Right cardiac atrium (tissue), 5 donors: ENCODE results near the gene IGFBP2. TPM values are rescaled to one million over a fixed set of nuclear protein-coding genes. Genes with fewer than 3 reads are reported as not detected.

Source experiments
- ATAC-seq, 2 donors: fragments of 200-7000 bp; cut with Tn5 transposase; one replicate each; pipeline versions ENCODE4 v1.8.0 to v1.9.1; 2020; ENCODE audit warnings: moderate library complexity in 2 of 2, mild to moderate bottlenecking in 1 of 2
- DNase-seq, 3 donors: peaks; one replicate each; pipeline ENCODE4 v3.0.0-alpha.2; 2020
- H3K27ac ChIP-seq: one replicate; pipeline ENCODE4 v1.5.1; 2013; ENCODE audit warnings: mild to moderate bottlenecking, low read length, control low read depth, moderate library complexity
- H3K27me3 ChIP-seq: one replicate; pipeline ENCODE4 v1.6.1; 2013; ENCODE audit not compliant: control insufficient read depth, insufficient read depth
- H3K4me1 ChIP-seq: one replicate; pipeline ENCODE4 v1.6.1; 2013; ENCODE audit warnings: low read length; ENCODE audit not compliant: control insufficient read depth, insufficient read depth
- H3K4me3 ChIP-seq: one replicate; pipeline ENCODE4 v1.5.1; 2013; ENCODE audit warnings: low read length, control low read depth
- H3K9me3 ChIP-seq: one replicate; pipeline ENCODE4 v1.6.1; 2013; ENCODE audit warnings: low read length; ENCODE audit not compliant: control insufficient read depth
- WGBS: extraction: QIAGEN DNeasy Blood & Tissue Kit; methylation state at CpG from one replicate; pipeline ENCODE4 v1.1.7; 2013; 5-methylcytosine and 5-hydroxymethylcytosine counted together
- intact Hi-C, 4 donors: fragments of 100-400 bp; cut with DNase I; formaldehyde crosslinking; loops; one replicate each; pipeline versions ENCODE4 v1.11.0 to v1.14.0; 2022 to 2023
- polyA plus RNA-seq: library from polyadenylated mRNA; stranded (reverse); fragments of 200-250 nt; gene quantifications from one replicate; pipeline ENCODE4 v1.2.3, GENCODE V29; 2013
- total RNA-seq, 4 donors: library from RNA; stranded (reverse); fragmentation: NEBNext Ultra II Directional; extraction: Animal tissue kit (Norgen Biotek cat#: 25700); gene quantifications; one replicate each; pipeline ENCODE4 v1.2.1, GENCODE V29; 2021
- donor health status: healthy with polysubstance abuse.
- donor health status: DM: no; HTN: yes; CAD: no.
- donor health status: DM: no; HTN: no; CAD: no.
- donor health status: DM: no; HTN: yes; CAD: no; lungs with severe emphysema.
- donor health status: DM: yes; HTN: yes; CAD: no.

The IGFBP2 gene
- total and polyA plus RNA-seq, 5 donors: 62.6 to 168 (median 105) TPM

DNA sequence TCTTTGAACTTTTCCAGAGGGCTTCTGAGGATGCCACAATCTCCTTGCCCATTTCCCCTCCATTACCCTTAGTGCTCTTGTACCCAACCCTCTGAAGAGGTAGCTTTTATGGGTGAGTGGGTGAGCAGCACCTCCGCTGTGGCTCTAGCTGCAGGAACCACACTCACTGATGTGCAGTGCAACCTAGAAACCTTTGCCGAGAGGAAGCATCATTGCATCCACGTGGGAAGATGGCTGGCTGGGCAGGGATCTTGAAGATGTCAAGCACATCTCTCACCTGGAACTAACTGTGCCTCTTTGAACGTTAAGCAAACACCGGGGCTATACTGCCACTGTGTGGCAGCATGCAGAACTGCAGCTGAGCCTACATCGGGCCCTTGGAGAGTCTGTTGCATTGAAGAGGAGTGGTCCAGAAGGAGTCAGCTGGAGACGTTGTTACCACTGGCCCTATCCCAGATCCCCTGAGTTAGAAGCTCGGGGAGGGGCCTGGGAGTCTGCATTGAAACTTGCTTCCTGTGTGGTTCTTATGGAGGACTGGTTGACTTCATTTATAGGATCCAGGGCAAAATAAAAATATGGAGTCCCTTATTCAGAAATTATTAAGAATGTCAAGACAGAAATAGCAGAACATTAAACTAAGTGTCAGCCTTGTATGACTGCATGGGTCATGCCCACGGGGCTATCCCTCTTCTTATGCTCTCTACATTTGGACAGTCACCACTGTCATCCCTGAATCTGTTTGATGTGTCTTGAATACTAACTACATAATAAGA lies 33.4 kb downstream of the IGFBP2 start:
- Histone ChIP-seq H3K4me3 (no peak overlapping the region), H3K9me3 (no peaks in the 10 kb centered on the region), H3K27me3 (no peaks in the 10 kb centered on the region), H3K4me1 (no peaks in the 10 kb centered on the region), H3K27ac (no peak overlapping the region)
- peak in 2 of 3 donors; percentile 83 to 85 for DNase-seq
- WGBS: 16% methylated on average over 9 of the region's 9 CpGs
- peak; percentile 34 to 59 for ATAC-seq
- intact Hi-C loops: loop anchor here in 3 of 4 donors (1.0 to 10.0 kb wide), 3 partner anchors 147 to 632 kb away; no protein-coding TSS in a partner anchor

DNA sequence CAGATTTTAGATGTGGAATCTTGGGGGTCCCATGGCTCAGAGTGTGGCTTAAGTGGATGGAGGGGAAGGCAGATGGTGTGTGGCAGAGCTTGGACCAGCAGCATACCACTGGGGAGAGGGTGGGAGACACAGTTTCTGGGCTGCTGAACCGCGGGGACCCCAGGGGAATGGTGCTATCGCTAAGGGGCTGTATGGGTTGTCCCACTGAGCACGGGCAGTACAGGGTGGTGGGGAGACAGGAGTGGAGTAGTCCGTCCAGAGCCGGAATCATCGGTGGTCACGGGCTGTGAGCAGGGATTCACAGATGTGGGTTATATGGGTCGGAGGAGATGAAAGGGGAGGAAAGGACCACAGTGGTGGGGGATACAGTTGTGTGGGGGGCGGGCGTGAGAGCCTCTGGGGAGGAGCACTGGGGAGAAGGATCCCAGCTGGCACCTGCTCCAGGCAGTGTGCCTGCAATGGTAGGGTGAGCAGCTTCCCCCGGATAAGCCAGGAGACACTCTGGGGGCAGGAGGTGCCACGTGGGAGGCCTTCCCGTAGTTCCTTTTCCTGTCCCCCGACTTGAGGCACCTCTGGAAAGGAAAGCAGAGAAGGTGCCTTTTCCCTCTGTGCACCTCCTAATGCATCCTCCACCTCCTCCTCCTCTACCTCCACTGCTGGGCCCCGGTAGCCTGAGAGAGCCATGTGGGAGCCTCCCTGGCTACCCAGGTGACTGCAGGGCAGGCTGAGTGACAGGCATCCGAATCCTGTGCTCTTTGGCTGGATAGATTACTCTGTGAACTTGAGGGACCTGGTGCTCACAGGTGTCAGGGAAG lies 37.3 kb downstream of the IGFBP2 start:
- Histone ChIP-seq H3K9me3 (no peaks in the 10 kb centered on the region), H3K4me1 (no peaks in the 10 kb centered on the region), H3K4me3 (no peak overlapping the region), H3K27ac (no peak overlapping the region), H3K27me3 (no peaks in the 10 kb centered on the region)
- 59% methylated on average over 17 of the region's 17 CpGs for WGBS
- intact Hi-C loops: no loop called here
- ATAC-seq: no peak
- DNase-seq: peak in 1 of 3 donors; percentile 55

DNA sequence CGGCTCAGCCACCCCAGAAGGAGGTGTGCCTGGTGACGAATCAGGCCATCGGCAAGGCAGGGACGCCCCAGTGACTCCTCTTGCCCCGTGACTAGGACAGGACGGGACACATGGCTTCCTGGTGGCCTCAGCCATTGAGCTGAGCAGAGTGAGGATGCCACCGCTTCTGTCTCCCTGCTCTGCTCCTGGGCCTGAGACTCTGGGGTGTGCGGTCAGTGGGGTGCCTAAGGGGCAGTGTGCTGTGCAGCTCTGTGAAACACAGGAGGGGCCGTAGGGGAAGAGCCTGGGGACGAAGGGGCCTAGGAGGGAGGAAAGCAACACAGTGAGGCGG lies 37.8 kb downstream of the IGFBP2 start:
- ATAC-seq: peak; percentile 4 to 15
- Histone ChIP-seq H3K4me3 (no peak overlapping the region), H3K27me3 (no peaks in the 10 kb centered on the region), H3K27ac (no peak overlapping the region), H3K9me3 (no peaks in the 10 kb centered on the region), H3K4me1 (no peaks in the 10 kb centered on the region)
- peak in 2 of 3 donors; percentile 41 to 47 for DNase-seq
- WGBS: 84% methylated on average over 11 of the region's 11 CpGs
- intact Hi-C loops: no loop called here

DNA sequence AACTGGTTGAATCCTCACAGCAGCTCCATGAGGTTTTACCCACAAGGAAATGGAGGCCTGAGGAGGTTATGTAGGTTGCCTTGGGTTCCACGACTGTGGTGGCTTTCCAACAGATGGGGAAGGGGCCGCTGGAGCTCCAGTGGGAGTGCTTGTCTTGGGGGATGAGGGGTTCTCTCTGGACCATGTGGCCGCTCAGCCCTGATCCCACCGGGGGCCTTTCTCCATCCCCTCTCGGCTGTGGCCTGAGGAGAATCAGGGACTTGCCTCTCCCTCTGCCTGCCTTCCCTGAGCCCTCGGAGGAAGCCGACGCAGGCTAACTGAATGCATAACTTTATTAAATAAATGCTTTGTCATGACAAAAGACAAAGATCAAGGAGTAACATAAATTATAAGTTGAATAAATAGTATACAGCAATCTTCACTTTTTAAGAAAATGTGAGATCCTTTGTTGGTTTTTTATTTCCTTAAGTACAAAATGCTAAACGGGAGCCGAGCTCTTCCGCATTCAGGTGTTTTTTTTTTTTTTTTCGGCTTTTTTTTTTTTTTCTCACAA lies 38.6 kb downstream of the IGFBP2 start:
- DNase-seq: peak in 2 of 3 donors; percentile 28 to 57
- ATAC-seq: no peak
- intact Hi-C loops: no loop called here
- no peaks in the 10 kb centered on the region for H3K27me3 ChIP-seq
- H3K27ac ChIP-seq: no peak overlapping the region
- H3K4me3 ChIP-seq: no peak overlapping the region
- H3K4me1 ChIP-seq: no peaks in the 10 kb centered on the region
- H3K9me3 ChIP-seq: no peaks in the 10 kb centered on the region
- WGBS: 81% methylated on average over 12 of the region's 12 CpGs

DNA sequence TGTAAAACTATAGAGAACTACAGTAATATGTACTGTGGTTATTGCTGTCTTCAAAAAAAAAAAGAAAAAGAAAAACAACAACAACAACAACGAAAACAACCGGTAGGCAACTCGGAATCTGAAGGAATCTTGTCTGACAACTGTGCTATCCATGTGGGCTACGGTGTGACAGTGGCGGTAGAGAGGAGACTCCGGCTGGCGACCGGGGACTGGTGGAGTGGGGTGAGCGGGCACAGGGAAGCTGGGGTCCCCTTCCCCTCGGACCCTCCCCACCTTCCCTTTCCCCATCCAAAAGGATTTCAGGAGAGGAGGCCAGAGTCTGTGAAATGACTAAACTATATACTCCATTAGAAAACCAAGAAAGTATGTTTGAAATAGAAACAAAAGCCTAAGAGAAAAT lies 39.2 kb downstream of the IGFBP2 start:
- H3K27me3 ChIP-seq: no peaks in the 10 kb centered on the region
- no peaks in the 10 kb centered on the region for H3K4me1 ChIP-seq
- H3K27ac ChIP-seq: no peak overlapping the region
- peak in 2 of 3 donors; percentile 37 to 55 for DNase-seq
- H3K4me3 ChIP-seq: no peak overlapping the region
- WGBS: 87% methylated on average over 10 of the region's 10 CpGs
- no peak for ATAC-seq
- intact Hi-C loops: no loop called here
- no peaks in the 10 kb centered on the region for H3K9me3 ChIP-seq

DNA sequence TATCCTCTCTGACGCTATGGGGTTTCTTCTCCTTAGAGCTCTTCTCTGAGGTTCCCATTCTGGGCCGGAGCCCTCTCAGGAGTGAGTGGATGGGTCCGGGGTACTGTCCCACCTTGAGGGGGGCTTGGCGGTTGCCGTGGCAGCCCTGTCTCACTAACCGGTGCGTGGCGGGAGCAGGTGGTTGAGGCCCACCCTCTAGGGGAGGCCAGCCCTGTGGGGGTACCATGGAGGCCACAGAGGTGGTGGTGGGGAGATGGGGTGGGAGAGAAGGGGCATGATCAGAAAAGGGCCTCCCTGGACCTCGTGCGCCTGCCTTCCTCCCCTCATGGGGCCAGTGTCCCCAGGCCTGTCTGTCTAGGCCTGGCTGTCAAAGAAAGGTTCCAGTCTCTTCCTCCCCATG lies 39.8 kb downstream of the IGFBP2 start:
- H3K4me1 ChIP-seq: no peaks in the 10 kb centered on the region
- 88% methylated on average over 10 of the region's 10 CpGs for WGBS
- H3K27me3 ChIP-seq: no peaks in the 10 kb centered on the region
- H3K4me3 ChIP-seq: no peak overlapping the region
- no peak overlapping the region for H3K27ac ChIP-seq
- ATAC-seq: peak in 1 of 2 donors; percentile 2
- DNase-seq: peak in 2 of 3 donors; percentile 50 to 71
- intact Hi-C loops: no loop called here
- H3K9me3 ChIP-seq: no peaks in the 10 kb centered on the region

DNA sequence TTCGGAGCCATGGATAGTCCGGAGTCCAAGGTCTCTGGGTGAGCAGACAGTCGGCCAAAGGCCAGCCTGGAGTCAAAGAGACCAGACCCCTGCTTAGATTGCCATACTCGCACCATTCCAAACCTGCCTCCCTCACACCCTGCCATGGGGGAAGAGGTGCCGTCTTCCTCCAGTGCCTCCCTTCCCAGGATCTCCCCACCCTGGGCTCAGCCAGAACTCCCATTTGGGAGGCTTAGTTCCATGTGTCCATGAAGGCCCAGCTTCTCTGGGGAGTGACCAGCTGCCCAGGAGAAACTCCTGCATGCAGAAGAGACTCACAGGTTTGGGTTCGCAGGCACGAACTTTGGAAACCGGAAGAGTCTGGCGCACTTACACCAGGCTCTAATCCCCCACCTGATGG lies 40.4 kb downstream of the IGFBP2 start:
- DNase-seq: peak in 2 of 3 donors; percentile 29 to 41
- no peak for ATAC-seq
- H3K27ac ChIP-seq: no peak overlapping the region
- intact Hi-C loops: no loop called here
- H3K4me3 ChIP-seq: no peak overlapping the region
- H3K27me3 ChIP-seq: no peaks in the 10 kb centered on the region
- H3K4me1 ChIP-seq: no peaks in the 10 kb centered on the region
- no peaks in the 10 kb centered on the region for H3K9me3 ChIP-seq
- 91% methylated on average over 9 of the region's 9 CpGs for WGBS

DNA sequence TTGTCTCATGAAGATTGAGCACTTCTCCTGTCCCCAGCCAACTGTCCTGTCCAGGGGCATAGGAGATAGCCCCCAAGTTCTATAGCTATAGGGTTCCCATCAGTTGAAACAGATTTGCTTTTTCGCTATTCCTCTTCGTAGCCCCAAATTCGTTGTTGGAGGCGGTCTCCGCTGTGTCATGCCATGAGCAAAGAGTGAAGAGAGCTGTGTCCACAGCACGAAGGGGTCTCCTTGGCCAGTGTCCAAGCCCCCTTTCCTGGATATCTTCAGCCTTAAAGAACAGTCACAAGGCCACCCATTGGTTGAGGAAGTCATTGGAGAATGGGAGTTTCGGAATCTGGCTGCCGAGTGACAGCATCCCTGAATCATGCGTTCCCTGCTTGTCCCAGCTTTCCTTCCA lies 41.2 kb downstream of the IGFBP2 start:
- intact Hi-C loops: no loop called here
- 85% methylated on average over 9 of the region's 9 CpGs for WGBS
- Histone ChIP-seq H3K9me3 (no peaks in the 10 kb centered on the region), H3K27me3 (no peaks in the 10 kb centered on the region), H3K4me1 (no peaks in the 10 kb centered on the region), H3K27ac (no peak overlapping the region), H3K4me3 (no peak overlapping the region)
- DNase-seq: peak in 1 of 3 donors; percentile 12
- ATAC-seq: no peak

DNA sequence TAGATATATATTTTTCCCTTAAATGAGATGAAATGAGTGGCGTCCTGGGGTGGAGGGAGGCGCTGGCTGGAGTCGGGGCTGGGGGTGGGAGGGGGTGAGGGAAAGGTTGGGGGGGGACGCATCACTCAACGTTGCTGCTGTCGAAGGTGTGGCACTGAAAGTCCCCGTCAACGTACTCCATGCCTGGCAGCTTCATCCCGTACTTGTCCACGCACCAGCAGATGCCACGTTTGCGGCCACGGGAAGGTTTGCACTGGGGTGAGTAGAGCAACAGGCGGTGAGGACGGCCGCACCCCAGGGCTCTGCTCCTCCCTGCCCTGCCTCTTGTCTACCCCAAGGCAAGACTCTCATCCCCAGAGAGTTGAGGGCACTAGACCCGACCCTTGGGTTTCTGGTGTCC lies 43.4 kb downstream of the IGFBP2 start:
- ATAC-seq (no peak), DNase-seq (peak in 2 of 3 donors; percentile 38 to 44)
- Histone ChIP-seq H3K4me3 (no peak overlapping the region), H3K4me1 (peaks cover 9% of the 10 kb centered on the region), H3K9me3 (no peaks in the 10 kb centered on the region), H3K27me3 (no peaks in the 10 kb centered on the region), H3K27ac (no peak overlapping the region)
- intact Hi-C loops: no loop called here
- 86% methylated on average over 17 of the region's 17 CpGs for WGBS

DNA sequence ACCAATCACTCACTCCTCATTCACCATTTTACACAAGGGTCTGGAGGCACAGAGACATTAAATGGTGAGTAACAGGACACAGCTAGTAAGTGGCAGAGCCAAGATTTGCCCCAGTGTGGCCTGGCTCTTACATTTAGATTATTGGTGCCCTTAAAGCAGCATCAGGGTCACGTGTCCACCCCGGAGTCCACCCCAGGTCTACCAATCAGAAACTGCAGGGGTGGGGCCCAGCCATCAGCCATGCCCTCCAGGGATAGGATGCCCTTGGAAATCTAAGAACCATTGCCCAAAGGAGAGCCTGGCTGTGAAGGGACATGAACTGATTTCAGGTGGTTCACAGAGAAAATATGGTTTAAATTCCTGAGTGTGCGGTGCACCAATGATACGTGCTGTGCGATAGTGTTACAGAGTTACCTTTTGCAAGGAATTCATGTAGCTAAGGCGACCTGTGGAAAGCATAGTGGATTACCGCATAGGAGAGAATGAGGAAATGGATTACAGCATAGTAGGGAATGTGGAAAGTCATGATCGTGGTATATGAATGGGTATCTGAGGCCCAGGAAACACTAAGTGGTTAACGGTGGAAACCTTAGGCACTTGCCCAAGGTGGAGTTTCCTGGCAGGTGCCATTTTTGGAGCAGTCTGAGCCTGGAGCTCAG lies 44.3 kb downstream of the IGFBP2 start:
- Histone ChIP-seq H3K27ac (no peak overlapping the region), H3K4me1 (peaks cover 9% of the 10 kb centered on the region)
- 88% methylated on average over 9 of the region's 9 CpGs for WGBS

DNA sequence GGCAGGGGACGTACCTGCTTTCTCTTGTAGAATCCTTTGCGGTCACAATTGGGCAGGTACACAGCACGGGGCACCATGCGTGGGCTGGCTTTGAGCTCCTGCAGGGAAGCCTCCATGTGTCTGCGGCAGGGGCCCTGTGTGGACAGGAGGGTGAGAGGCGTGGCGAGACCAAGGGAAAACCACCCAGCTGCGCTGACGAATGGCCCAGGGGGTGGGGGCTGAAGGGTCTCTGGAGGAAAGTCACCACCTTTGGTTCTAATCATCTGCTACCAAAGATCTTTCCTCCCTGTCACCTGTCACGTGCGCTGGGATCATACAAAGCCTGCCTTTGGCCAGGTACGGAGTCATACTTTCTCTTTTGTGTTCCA lies 44.9 kb downstream of the IGFBP2 start:
- no peak overlapping the region for H3K27ac ChIP-seq
- no peaks in the 10 kb centered on the region for H3K9me3 ChIP-seq
- peaks cover 9% of the 10 kb centered on the region for H3K4me1 ChIP-seq
- DNase-seq (peak in 2 of 3 donors; percentile 28 to 51), ATAC-seq (no peak)
- intact Hi-C loops: no loop called here
- WGBS: 96% methylated on average over 12 of the region's 12 CpGs
- no peak overlapping the region for H3K4me3 ChIP-seq
- H3K27me3 ChIP-seq: no peaks in the 10 kb centered on the region

More for the DNA sequence above, 44.3 kb downstream of the IGFBP2 start:
- H3K4me3 ChIP-seq: no peak overlapping the region
- ATAC-seq: no peak
- peak in 1 of 3 donors; percentile 14 for DNase-seq
- no peaks in the 10 kb centered on the region for H3K9me3 ChIP-seq
- intact Hi-C loops: no loop called here
- H3K27me3 ChIP-seq: no peaks in the 10 kb centered on the region
